HG03196 (cell line): ENCODE results near the gene KIF16B.
"Not testable (repeated sequence)": the region's sequence is repeated elsewhere in the genome, so short reads cannot be mapped to it uniquely, and the experiment has no call there.

Experiments used
- ATAC-seq: cut with Tn5 transposase; IDR thresholded peaks from one replicate; pipeline ENCODE4 v1.9.1; 2021; ENCODE audit not compliant: unreplicated experiment

KIF16B gene

DNA sequence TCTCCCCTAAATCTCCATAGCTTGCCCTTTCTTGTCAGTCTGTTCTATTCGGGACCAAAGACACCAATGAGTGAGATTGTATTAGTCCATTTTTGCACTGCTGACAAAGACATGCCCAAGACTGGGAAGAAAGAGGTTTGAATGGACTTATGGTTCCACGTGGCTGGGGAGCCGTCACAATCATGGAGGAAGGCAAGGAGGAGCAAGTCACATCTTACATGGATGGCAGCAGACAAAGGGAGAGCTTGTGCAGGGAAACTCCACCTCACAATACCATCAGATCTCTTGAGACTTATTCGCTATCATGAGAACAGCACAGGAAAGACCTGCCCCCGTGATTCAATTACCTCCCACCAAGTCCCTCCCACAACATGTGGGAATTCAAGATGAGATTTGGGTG, 133.7 kb downstream of the KIF16B start:
- not testable (repeated sequence) for ATAC-seq

DNA sequence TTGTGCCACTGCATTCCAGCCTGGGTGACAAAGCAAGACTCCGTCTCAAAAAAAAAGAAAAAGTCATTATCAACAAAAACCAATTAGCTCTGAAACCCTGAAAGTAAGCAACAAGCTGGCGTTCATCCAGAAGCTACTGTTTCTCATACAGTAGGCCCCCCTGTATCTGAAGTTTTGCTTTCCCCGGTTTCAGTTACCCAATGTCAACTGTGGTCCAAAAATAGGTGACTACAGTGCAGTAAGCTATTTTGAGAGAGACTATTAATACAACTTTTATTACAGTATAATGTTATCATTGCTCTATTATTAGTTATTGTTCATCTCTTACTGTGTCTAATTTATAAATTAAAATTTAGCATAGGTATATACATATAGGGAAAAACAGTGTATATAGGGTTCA, 135.1 kb downstream of the KIF16B start:
- no peak for ATAC-seq

DNA sequence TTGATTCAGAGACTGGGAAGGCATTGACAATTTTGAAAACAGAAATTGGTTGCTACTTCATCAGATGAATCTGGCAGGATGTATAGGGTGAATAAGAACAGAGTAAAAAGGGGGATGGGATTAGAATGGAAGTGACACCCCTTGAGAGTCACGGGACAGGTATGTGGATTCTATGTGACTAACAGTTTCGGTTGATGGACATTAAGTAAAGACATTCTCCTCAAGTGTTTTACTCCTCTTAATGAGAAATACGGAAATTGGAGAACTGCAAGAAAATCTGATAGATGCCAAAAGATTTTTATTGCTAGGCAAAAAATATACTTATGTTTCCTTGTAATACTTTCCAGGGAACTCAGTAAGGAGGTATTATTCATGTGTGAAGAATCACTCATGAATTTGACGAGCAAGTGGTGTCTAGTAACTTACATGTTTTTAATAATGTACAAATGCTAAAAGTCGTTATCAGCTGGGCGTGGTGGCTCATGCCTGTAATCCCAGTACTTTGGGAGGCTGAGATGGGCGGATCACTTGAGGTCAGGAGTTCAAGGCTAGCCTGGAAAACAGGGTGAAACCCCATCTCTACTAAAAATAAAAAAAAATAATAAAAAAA, 135.8 kb downstream of the KIF16B start:
- no peak for ATAC-seq

DNA sequence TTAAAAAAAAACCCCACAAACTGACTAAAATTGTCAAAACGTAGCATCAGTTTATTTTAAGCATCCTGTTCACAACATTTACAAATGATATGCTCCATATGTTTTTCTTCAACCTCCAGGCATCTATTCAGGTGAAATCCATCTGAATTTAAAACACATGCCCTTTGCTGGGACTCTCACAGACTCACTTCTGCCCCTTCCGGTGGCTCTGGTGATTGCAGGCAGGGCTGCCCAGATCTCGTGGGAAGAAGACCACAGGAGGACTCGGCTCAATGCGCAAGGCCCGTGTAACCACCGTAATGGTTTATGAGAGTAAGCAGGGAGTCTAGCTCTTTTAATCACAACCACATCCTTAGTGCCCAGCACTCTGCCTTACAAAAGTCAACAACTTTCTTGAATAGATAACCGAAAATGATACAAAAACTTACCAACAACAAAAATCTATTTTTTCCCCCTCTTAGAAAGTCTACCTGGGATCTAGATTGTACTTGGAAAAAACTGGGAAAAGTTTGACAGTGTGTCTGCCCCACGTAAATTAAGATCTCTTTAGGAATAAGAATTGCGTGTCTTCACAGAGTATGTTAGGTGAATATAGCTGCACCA, 139.1 kb downstream of the KIF16B start:
- ATAC-seq = no peak

DNA sequence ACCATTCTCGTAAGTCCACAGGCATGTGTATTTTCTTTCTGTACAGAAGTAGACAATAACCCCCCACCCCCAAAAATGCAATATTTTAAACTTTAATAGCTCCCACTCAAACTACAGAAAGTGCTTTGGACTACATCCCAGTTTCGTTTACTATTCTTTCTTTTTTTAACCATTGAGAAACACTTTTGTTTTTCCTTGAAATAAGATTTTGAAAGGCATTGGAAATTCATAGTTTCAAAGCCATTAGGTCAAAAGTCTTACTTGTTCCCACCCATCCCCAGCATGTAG, 140.0 kb downstream of the KIF16B start:
- no peak for ATAC-seq

DNA sequence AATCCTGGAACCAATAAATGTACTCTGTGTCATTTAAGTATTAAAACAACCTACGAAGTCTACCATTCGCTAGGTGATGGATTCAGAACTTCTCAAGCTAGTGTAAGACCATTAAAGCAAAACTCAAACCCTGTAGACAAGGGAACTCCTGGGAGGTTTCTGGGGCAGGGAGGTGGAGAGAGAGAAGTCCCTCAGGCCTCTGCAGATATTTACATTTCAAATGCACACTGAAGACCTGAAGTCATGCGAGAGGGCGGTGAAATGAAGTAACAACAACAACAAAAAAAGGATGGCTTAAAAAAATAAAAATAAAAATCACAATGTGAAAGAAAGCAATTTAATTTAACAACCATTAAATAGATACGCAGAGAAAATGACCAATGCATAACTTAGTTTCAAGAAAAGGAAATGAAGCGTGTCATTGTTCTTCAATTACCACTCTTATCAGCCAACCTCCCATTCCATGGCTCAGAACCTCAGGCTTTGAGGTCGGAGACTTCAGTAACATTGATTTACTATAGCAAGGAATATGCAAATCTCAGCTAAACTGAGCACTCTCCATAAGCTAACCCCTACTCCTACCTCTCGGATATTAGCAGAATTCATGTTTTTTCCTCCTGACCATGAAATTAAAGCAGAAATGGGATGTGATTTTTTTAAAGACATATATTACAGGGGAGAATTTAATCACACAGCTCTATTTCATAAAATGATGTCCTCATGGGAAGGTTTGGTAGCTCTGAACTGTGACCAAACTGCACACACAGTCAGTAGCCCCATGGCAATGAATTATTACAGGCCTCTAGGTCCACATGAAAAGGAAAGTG, 140.6 kb downstream of the KIF16B start:
- ATAC-seq = no peak

DNA sequence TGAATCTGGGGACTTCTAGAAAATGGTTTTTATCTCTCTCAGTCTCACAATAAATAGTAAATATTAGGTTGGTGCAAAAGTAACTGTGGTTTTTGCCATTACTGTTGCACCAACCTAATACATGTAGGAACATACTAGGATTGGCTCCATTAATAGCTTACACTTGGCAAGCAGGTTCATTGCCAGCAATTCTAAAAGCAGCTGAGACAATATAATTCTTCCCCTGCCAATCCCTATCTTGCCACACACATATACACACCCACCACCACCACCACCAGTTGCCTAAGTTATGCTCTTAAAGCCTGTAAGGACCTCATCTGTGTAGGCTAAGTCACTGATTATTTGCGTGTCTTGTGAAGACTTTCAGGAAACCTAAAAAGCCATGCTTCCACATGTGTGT, 145.1 kb downstream of the KIF16B start:
- ATAC-seq = no peak

DNA sequence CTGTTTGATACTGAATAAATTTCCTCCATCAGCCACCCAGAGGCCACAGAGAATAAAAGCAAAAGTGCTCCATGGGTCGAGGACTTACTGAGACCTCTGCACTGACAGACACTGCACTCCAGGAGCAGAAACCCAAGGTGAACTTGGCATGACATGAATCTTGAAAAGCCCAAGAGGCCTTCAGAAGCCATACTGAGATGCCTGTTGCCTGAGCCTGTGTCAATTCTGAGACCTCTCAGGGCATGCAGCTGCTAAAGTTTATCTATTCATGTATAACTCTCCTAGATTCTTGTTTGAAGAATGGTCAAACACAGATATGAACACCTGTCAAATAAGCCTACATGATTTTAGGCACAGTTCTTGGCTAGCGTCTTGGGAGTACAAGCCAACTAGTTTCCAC, 145.7 kb downstream of the KIF16B start:
- ATAC-seq = no peak

DNA sequence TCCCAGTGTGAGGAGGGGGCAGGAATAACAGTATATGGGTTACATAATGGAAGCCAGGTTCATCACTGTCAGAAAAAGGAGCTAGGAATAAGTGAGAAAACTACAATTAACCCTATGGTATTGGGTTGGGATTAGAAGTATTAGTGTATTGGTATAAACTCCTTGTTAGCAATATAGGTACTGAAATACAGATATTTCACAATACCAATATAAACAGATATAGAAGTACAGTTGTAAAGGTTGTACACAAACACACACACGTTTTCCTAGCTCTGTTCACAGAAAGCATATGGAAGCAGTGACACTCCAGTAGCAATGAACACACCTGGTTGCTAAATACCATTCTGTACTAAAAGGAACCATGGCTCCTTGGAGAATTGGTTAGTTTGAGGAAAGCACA, 148.5 kb downstream of the KIF16B start:
- no peak for ATAC-seq

DNA sequence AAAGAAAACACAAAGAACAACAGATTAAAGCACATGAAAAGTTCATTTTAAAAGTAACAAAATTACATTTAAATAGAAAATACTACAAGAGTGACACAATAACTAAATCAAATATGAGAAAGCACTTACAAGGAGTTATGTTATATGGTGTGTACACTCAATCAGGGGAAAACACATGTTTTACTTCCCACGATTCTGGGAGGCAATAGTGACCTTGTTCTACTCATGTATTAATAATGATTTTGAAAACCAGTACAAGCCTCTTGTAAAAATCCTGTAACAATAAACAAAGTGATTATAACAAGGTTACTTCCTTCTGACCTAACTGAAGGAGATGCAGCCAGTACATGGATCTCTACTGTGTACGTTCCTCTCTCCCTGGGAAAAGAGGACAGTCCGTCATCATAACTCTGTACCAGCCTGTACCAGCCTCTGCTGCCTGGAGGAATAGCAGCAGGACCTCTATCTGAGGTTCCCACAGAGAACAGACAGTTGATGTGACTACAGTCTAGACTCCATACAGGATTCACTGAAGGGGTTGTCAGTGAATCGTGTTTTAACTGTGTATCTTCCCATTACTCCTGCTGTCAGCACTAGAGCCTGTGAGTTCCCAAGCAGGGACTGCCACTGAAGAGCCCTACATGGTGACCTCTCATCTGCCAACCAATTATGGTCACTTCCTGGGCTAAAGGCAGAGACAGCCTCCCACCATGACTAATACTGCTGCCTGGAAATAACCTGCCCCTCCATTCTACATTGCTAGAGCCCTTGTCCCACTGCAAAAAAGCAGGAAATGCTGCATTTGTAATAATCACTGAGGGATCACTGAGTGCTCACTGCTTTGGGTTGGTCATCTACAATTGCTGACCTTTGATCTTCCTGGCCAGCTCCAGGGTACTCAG, 149.7 kb downstream of the KIF16B start:
- ATAC-seq = no peak

DNA sequence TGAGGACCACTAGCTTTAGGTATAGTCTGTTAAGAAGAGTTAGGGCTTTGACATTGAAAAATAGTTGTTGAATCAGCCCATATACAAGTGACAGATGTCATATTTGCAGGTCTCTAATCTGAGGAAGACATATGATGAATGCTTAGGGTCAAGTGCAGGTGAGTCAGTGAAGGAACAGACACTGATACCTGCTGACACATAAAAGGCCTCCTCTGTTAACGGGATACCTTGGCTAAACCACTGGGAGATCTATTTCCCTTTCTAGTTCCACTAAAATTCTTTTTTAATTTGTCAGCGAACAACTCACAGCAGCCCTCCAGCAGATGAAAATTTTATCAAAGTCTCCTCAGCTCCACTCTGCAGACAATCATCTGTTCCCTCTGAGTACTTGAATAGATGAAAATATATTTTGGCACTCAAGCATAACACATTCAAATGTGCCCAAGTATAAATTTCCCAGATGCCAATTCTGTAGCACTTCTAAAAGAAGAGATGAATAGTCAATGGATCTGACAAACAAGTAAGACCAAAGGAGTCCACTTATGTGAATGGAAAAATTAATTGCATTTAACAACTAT, 154.0 kb downstream of the KIF16B start:
- ATAC-seq = no peak

DNA sequence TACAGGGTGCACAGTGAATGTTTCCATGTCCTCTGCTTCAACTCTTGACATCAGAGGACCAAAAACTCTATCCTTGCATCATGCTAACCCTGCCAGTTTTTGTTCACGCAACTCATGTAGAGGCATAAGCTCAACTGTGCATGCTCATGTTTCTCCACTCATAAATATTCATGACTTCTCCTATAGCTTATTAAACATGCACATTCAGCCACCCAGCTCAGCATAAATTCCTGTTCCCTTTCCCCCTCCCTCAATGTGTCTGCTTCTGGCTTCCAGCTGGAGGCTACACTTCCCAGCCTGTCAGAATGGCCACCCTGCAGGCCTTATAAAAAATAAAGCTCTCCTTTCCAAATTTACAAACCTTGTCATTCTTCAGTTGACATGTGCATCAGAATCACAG, 154.6 kb downstream of the KIF16B start:
- ATAC-seq = no peak

DNA sequence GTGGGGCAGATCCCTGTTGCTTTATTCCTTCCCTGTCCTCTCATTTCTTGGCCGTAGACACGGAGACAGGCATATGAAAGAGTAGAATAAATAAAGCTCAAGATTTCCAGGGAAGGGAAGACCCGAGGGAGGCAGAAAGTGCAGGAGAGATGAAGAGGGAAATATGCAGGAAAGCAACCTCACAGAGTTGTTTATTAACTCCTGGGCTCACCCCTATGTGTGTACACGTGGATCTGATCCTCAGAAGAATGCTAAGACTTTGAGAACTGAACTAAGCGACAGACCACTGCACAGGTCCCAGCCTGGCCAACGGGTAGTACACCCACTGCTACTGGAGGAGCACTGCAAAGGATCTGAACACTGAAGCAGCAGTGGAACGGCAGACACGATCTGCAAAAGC, 156.2 kb downstream of the KIF16B start:
- ATAC-seq = no peak

DNA sequence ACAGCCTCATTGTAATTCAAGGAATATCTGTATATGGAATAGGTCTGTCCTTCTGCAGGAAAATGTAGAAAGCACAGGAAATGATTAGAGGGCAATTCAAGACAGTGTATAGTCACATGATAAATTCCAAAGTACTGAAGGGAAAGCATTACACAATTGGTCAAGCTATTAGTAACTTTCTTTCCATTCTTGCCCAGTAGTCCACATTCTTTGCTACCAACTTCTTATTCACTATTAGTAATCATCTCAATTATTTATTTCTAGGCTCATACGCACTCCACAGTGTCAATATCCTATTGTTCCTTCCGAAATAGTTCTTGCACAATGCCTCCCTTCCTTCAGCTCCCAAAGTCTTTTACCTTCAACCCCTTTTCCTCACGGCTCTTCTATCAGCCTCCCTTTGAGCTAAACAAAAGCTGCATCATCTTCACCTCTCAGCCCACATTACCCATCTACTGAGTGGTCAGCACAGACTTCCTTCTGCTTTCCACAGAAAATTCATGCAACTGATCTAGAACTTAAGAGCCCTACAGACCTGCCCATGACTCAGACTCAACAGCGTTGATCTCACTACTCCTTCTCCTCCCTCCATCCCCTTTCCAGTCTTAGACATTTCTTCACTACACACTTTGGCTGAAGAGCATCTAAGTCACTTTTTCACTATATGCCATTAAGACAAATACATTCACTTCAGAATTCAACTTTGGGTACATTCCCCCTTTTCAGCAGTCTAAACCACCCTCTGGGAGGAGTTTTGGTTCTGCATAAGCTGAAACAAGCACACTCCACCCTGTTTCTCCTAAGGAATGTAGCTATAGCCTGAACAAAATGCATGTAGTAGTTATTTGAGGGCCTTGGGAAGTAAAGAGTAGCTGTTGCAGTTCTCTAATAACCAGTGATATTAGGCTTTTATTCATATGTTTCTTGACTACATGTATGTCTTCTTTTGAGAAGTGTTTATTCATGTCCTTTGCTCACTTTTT, 157.9 kb downstream of the KIF16B start:
- ATAC-seq = no peak

DNA sequence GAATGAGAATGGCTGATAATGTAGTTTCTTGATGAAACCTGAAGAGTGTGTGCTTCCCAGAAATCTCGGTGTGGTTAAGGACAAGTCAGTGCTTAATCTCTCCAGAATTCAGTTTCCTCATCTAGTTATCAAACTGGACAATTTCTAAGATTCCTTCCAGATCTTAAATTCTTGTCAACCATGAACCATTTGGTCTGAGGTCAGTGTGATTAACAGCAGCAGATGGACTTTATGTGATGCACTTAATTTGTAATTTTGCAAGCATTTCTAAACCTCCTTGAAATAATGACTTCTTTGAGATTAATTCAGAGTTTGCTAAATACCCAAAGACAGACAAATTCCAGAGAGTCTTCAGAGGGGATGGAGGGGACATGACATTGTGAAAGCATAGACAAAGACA, 160.3 kb downstream of the KIF16B start:
- no peak for ATAC-seq

DNA sequence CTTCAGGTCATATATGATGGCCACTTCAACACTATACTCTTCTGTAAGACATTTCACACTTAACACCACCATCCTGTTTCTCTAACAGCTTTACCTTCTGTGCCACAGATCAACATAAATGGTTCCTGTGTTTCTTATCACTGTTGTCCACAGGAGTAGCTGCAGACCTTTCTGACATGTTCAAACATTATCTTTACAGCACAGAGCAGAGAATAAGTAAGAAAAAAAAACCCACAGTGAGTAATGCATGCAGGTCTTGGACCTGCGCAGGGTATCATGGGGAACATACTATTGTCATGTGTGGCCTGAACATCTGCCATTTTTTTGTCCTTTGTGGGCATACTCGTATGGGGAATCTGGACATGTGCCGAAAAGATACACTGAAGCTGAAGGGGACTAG, 161.9 kb downstream of the KIF16B start:
- no peak for ATAC-seq

DNA sequence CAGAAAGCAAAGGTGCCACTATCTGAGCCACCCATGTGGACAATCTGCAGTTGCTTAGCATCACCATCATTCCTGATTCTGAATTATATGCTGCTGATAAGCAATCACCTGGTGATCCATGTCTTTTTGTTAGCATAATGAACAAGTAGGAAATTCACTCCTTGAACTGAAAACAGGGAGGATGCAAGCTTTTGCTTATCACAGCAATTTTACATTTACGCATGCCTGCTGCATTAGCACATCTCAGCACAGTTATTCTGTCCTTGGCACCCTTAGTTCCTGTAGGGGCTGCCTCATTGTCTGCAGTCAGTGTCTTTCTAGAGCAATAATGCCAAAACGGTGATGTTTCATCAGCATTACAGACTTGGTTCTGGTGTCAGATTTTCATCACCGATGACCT, 162.6 kb downstream of the KIF16B start:
- no peak for ATAC-seq

DNA sequence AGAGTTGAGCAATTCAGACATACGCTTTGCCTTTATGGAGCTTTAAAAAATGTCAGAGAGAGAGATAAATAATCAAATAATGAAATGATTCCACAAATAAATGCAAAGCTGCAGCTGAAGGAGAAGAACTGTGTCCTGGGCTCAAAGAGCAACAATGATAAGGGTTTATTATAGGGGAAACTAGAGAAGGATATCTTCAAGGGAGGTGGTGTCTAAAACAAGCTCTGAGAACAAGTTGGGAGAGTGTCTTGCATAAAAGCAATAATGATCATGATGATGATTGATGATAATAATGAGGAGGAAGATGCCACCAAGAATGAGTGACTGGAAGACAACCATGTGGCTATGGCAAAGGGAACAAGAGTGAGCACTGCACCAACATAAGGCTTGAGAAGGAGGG, 164.3 kb downstream of the KIF16B start:
- ATAC-seq = no peak

DNA sequence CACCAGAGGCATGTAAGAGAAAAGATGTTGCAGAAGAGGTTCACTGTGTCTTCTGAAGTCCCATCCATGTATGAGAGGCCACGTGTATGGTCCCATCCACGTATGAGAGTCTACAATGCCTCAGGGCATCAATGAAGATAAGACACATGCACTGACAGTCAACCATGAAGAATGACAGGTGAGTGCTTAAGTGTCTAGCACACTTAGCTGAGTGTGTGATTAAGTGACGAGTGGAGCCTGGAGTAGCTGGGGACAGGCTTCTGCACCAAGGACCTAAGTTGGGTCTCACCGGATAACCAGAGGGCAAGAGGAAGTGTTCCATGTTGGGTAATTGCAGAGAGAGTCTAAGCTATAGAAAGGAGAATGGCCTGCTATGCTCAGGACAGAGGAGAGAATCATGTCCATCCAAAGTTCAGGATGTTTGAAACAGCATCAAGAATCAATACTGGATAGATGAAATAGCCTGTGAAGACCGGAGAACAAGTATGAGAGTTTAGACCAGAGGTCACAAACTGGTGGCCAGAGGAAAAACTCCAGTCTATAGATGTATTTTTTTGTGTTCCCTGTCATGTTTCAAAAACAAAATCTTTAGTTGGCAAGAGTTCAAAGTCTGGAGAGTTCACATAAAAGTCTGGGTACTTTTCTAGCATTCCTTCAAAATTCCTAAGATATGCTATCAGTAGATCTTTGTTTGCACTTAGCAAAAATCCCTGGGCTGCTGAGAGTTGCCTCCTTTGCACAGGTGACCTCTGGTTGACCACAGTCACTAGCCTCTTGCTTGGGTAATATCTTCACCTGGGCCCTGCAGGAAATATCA, 165.8 kb downstream of the KIF16B start:
- no peak for ATAC-seq
